Nucleus accumbens (tissue), 56 donors: ENCODE measurements around the gene PSMD5.

Source experiments
- DNase-seq, 56 donors: peaks; one replicate each; lab custom pipeline; 2025; lab: John Stamatoyannopoulos, UW

PSMD5 gene

GRCh38 chr9:120842685-120843485, at the start of gene PSMD5:
Gene PSMD5, minus strand, starts transcription at chr9:120842922. Its CDS starts 13 bp downstream, at chr9:120842909.
- peak; percentile 31 to 97 (median 88) for DNase-seq

GRCh38 chr9:120891884-120892747, 49.4 kb upstream of the PSMD5 start:
- DNase-seq = no peak

- DNase-seq = no peak
Measured at GRCh38 chr9:120891245-120891883, 48.6 kb upstream of the PSMD5 start.

GRCh38 chr9:120890320-120891244, 47.9 kb upstream of the PSMD5 start:
- DNase-seq = no peak

GRCh38 chr9:120889606-120890271, 47.0 kb upstream of the PSMD5 start:
- DNase-seq = no peak

GRCh38 chr9:120888626-120889025, 45.9 kb upstream of the PSMD5 start:
- no peak for DNase-seq

- no peak for DNase-seq
Measured at GRCh38 chr9:120886490-120886967, 43.8 kb upstream of the PSMD5 start.

- no peak for DNase-seq
Measured at GRCh38 chr9:120885958-120886357, 43.2 kb upstream of the PSMD5 start.

GRCh38 chr9:120885457-120885856, 42.7 kb upstream of the PSMD5 start:
- no peak for DNase-seq

GRCh38 chr9:120883608-120883996, 40.9 kb upstream of the PSMD5 start:
- DNase-seq = no peak

- no peak for DNase-seq
Measured at GRCh38 chr9:120882935-120883607, 40.3 kb upstream of the PSMD5 start.

- no peak for DNase-seq
Measured at GRCh38 chr9:120879446-120879845, 36.7 kb upstream of the PSMD5 start.

- DNase-seq = no peak
Measured at GRCh38 chr9:120878188-120879130, 35.7 kb upstream of the PSMD5 start.

GRCh38 chr9:120877276-120878034, 34.7 kb upstream of the PSMD5 start:
- peak in 53 of 56 donors; percentile 11 to 83 (median 59) for DNase-seq

- DNase-seq = peak in 12 of 56 donors; percentile 39 to 77 (median 54)
Measured at GRCh38 chr9:120876842-120877240, 34.1 kb upstream of the PSMD5 start, which contains the start of gene PHF19. Gene PHF19, minus strand, starts transcription at chr9:120877188. Its CDS starts 2,447 bp downstream, at chr9:120874741.
